ENCODE results near the gene SPECC1. TPM values are rescaled to one million over a fixed set of nuclear protein-coding genes. Genes with fewer than 3 reads are reported as not detected.
A peak's percentile ranks its signal among the peaks of the same experiment; 100 is the strongest.

SPECC1 gene
- total and polyA plus RNA-seq, 2 of the 13 experiments (the other 11 are each of a cell fraction or from before 2014, with no cell fraction given): 2.3 to 6.9 TPM

GRCh38 chr17:19977293-19978208 is 31.6 kb upstream of the SPECC1 start, which contains the start of gene AKAP10 (continued):
- TF ChIP-seq FOXP1 (IDR thresholded peaks at IDR 0.05): no peak
- no peak; the same call in 1 of the 2 replicates for TF ChIP-seq FOXP1 (CRISPR knock-in tag; IDR thresholded peaks at IDR 0.05)
- peak; percentile 38; the same call in 1 of the 2 replicates for TF ChIP-seq ZNF12 (CRISPR knock-in tag; IDR thresholded peaks at IDR 0.05)
- TF ChIP-seq RFX5 (IDR thresholded peaks at IDR 0.05; ENCODE audit: low read depth, low read length): no peak
- no peak for TF ChIP-seq THAP8 (CRISPR knock-in tag; IDR thresholded peaks at IDR 0.05; ENCODE audit: borderline replicate concordance)
- 0 out of 2 replicates have a peak, but pooled peaks have one; percentile 10 for TF ChIP-seq HMG20A (CRISPR knock-in tag; IDR thresholded peaks at IDR 0.05; ENCODE audit: borderline replicate concordance)
- TF ChIP-seq BHLHE40 (IDR thresholded peaks at IDR 0.05; ENCODE audit: low read length): peak; percentile 89
- TF ChIP-seq ZFX (CRISPR knock-in tag; IDR thresholded peaks at IDR 0.05; ENCODE audit: low read depth): peak; percentile 94
- TF ChIP-seq MTA3 (CRISPR knock-in tag; IDR thresholded peaks at IDR 0.05): no peak
- no peak for TF ChIP-seq ZKSCAN1 (IDR thresholded peaks at IDR 0.05; ENCODE audit: low read length)
- TF ChIP-seq ZNF614 (CRISPR knock-in tag; IDR thresholded peaks at IDR 0.05; ENCODE audit: borderline replicate concordance): no peak
- TF ChIP-seq MLLT10 (CRISPR knock-in tag; IDR thresholded peaks at IDR 0.05): no peak
- TF ChIP-seq RAD51 (IDR thresholded peaks at IDR 0.05; ENCODE audit: borderline replicate concordance): peak; percentile 68; the same call in 1 of the 2 replicates
- no peak for TF ChIP-seq MIER2 (CRISPR knock-in tag; IDR thresholded peaks at IDR 0.05)
- TF ChIP-seq PCBP1 (IDR thresholded peaks at IDR 0.05; ENCODE audit: borderline replicate concordance, low read depth, low read length): no peak
- peak; percentile 75 for TF ChIP-seq ARID5B (CRISPR knock-in tag; IDR thresholded peaks at IDR 0.05)
- peak; percentile 96 for TF ChIP-seq ZNF281 (CRISPR knock-in tag; IDR thresholded peaks at IDR 0.05; ENCODE audit: borderline replicate concordance)
- no peak for TF ChIP-seq CCAR2 (optimal IDR thresholded peaks at IDR 0.05; ENCODE audit: low read depth, low read length)
- TF ChIP-seq MIXL1 (CRISPR knock-in tag; IDR thresholded peaks at IDR 0.05): peak; percentile 53
- TF ChIP-seq ZUFSP (CRISPR knock-in tag; IDR thresholded peaks at IDR 0.05; ENCODE audit: borderline replicate concordance): no peak
- TF ChIP-seq NFKB2 (CRISPR knock-in tag; IDR thresholded peaks at IDR 0.05; ENCODE audit: borderline replicate concordance): peak; percentile 96
